Mammary epithelial cell (primary cell): Measurements from ENCODE around the gene LINC01488.

Experiments
- CTCF ChIP-seq, 2 donors: IDR thresholded peaks in 1 of 2; conservative IDR thresholded peaks in 1 of 2; 2 replicates each; pipeline ENCODE4 v1.5.1; 2011 to 2012; ENCODE audit warnings: inconsistent platforms in 2 of 2, low read length in 2 of 2, mild to moderate bottlenecking in 2 of 2, control low read depth in 1 of 2, low read depth in 1 of 2; ENCODE audit not compliant: insufficient read depth in 1 of 2; ENCODE audit errors: extremely low read depth in 1 of 2
- EZH2 ChIP-seq: IDR thresholded peaks from 2 replicates; pipeline ENCODE4 v1.6.1; 2012; ENCODE audit warnings: low read length, inconsistent platforms, borderline replicate concordance

DNA sequence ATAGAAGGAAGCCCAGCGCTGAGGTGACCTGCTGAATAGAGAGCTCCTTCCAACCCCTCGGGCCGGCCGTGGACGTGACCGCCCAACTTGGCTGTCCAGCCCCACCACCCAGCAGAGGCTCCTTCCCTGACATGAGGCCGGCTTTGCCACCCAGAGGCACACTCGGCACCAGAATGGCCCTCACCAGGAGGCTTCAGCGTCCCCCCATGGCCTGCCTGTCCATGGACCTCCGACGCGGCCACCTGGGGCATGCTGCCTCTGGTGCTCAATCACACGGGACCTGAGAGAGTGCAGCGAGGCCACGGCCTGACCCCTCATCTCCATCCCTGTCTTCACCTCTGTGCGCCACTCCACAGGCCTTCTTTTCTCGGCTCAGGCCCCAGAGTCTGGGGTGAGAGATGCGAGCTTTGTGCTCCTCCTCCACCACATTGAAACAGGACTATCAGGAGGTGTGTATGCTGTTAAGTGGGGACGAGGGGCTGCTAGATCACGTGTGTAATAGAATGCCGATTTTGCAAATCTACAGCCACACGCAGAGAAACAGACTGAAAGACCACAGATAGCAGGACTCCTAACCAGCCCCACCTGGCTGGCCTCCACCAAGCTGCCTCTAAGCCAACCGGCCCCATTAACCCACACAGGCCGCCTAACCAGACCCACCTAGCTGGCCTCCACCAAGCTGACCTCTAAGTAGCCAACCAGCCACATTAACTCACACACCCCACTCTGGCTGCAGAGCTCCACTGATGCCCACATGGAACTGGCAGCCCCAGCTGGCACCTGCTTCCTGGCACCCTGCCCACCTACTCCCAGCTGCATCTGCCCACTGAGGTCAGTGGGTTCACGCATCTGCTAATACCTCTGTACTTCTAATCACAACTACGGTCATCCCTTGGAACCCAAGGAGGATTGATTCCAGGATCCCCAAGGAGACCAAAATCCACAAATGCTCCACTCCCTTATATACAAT lies 20.7 kb downstream of the LINC01488 start:
- TF ChIP-seq CTCF (conservative IDR thresholded peaks at IDR 0.05 in 1 of 2, IDR thresholded peaks at IDR 0.05 in 1 of 2; ENCODE audit: extremely low read depth in 1 of 2, insufficient read depth in 1 of 2, low read depth in 1 of 2, low read length in 2 of 2) (no peak), EZH2 (no peak)
